T1000 (cell line): ENCODE data around the gene POTEF.
"Not testable (repeated sequence)": the region's sequence is repeated elsewhere in the genome, so short reads cannot be mapped to it uniquely, and the experiment has no call there.

Source experiments
- DNase-seq: peaks from one replicate; lab custom pipeline; 2025; ENCODE audit warnings: mixed read lengths; lab: John Stamatoyannopoulos, UW

The POTEF gene

GRCh38 chr2:130129120-130129829 lies at the start of gene POTEF:
Gene POTEF (minus strand): TSS chr2:130129222. CDS start chr2:130120515, 8,707 bp downstream.
- DNase-seq, result not testable (repeated sequence)

GRCh38 chr2:130174866-130175265 lies 45.8 kb upstream of the POTEF start:
- DNase-seq, result not testable (repeated sequence)

- no peak for DNase-seq
Observed at GRCh38 chr2:130169896-130170295, 40.9 kb upstream of the POTEF start.

GRCh38 chr2:130169163-130169562 lies 40.1 kb upstream of the POTEF start:
- DNase-seq, result not testable (repeated sequence)

GRCh38 chr2:130166611-130167010 lies 37.6 kb upstream of the POTEF start:
- DNase-seq, result not testable (repeated sequence)

- no peak for DNase-seq
Observed at GRCh38 chr2:130165293-130166016, 36.4 kb upstream of the POTEF start.

GRCh38 chr2:130162968-130163367 lies 33.9 kb upstream of the POTEF start:
- no peak for DNase-seq

- not testable (repeated sequence) for DNase-seq
Observed at GRCh38 chr2:130162486-130162885, 33.5 kb upstream of the POTEF start.

GRCh38 chr2:130160838-130161705 lies 32.0 kb upstream of the POTEF start:
- not testable (repeated sequence) for DNase-seq

GRCh38 chr2:130160131-130160530 lies 31.1 kb upstream of the POTEF start:
- DNase-seq, result no peak

GRCh38 chr2:130159376-130159775 lies 30.4 kb upstream of the POTEF start:
- not testable (repeated sequence) for DNase-seq

- DNase-seq, result no peak
Observed at GRCh38 chr2:130158631-130159030, 29.6 kb upstream of the POTEF start.

GRCh38 chr2:130157825-130158514 lies 28.9 kb upstream of the POTEF start:
- DNase-seq, result not testable (repeated sequence)

GRCh38 chr2:130157354-130157753 lies 28.3 kb upstream of the POTEF start:
- DNase-seq, result not testable (repeated sequence)

GRCh38 chr2:130156624-130157004 lies 27.6 kb upstream of the POTEF start:
- DNase-seq, result no peak

GRCh38 chr2:130155956-130156623 lies 27.1 kb upstream of the POTEF start:
- DNase-seq, result not testable (repeated sequence)

GRCh38 chr2:130154773-130155765 lies 26.0 kb upstream of the POTEF start:
- no peak for DNase-seq

GRCh38 chr2:130154423-130154770 lies 25.4 kb upstream of the POTEF start:
- DNase-seq, result not testable (repeated sequence)

GRCh38 chr2:130153721-130154422 lies 24.9 kb upstream of the POTEF start:
- DNase-seq, result not testable (repeated sequence)
